COR-L47 (cell line): ENCODE measurements around the gene PSIP1.
A peak's percentile ranks its signal among the peaks of the same experiment; 100 is the strongest.
"Not testable (repeated sequence)": the region's sequence is repeated elsewhere in the genome, so short reads cannot be mapped to it uniquely, and the experiment has no call there.

Source experiments
- DNase-seq: peaks from one replicate; lab custom pipeline; 2025; lab: John Stamatoyannopoulos, UW

The PSIP1 gene

GRCh38 chr9:15510789-15511575 is at the start of gene PSIP1:
PSIP1 (minus strand) TSS chr9:15510970; CDS start chr9:15510188, 782 bp downstream.
- peak; percentile 85 for DNase-seq

GRCh38 chr9:15553528-15553898 is 42.7 kb upstream of the PSIP1 start:
- no peak for DNase-seq

DNA sequence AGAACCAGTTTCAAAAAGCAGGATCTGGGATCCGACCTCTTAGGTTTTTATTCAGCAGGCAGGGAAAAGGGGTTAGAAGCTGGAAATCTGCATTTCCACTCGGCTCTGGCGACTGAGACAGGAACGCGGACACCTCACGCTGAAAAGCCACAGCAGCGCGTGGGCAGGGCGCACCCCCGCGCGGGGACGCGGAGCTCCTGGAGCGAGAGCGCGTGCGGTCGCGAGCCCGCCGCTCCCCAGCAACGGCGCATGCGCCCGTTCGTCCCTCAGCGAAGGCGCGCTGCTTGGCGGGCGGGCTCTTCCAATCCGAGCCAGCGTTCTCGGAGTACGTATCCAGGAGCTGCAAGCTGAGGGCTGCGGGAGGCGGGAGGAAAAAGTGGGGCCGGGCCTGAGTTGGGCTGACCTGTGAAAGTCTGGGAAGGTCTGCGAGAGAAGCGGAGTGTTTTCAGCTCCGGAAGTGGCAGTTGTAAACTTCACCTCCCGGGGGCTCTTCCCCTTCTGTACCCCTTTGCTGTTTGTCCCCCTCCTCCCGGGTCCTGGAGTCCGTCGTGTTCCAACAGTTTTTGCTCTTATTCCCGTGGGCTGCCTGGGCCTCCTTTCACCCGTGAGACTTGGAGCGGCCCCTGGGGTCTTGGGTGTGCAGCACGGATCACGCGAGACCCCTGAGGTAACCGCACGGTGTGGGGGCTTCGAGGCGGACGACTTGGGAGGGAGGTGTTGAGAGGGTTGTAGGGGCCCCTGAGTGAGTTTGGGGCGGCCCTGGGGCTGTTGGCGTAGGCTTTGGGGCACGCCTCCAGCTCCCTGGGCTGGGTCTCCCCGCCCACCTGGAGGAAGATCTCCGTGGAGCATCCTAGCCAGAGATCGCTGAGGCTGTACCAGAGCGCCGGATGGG is 42.1 kb upstream of the PSIP1 start, which contains the start of gene CCDC171:
Gene CCDC171, plus strand, starts transcription at position 408 of the 892 bp plus-strand sequence. CDS start 11,046 bp downstream, outside the sequence.
- peak; percentile 96 for DNase-seq

DNA sequence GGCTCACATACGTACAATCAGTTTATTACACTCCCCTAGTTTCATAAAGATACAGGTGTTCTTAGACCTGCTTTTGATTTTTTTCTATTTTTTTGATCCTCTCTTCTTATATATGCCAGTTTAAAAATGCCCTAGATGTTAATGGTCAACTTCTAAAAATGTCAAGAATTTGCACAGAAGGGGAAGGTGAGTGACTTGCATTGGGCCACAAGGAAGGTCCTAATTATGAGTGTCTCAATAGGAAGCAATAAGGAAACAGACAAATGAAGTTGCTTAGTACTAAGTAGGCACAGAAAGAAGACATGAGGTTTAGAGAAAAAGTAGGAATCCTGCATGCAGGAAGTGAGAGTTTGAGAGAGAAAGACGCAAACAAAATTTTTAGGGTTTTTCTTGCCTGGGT is 38.8 kb upstream of the PSIP1 start:
- no peak for DNase-seq

GRCh38 chr9:15543047-15543813 is 32.5 kb upstream of the PSIP1 start:
- DNase-seq, result no peak

GRCh38 chr9:15542624-15543023 is 31.9 kb upstream of the PSIP1 start:
- DNase-seq, result no peak

- no peak for DNase-seq
Observed at GRCh38 chr9:15541872-15542271, 31.1 kb upstream of the PSIP1 start.

- DNase-seq, result no peak
Observed at GRCh38 chr9:15531380-15531779, 20.6 kb upstream of the PSIP1 start.

DNA sequence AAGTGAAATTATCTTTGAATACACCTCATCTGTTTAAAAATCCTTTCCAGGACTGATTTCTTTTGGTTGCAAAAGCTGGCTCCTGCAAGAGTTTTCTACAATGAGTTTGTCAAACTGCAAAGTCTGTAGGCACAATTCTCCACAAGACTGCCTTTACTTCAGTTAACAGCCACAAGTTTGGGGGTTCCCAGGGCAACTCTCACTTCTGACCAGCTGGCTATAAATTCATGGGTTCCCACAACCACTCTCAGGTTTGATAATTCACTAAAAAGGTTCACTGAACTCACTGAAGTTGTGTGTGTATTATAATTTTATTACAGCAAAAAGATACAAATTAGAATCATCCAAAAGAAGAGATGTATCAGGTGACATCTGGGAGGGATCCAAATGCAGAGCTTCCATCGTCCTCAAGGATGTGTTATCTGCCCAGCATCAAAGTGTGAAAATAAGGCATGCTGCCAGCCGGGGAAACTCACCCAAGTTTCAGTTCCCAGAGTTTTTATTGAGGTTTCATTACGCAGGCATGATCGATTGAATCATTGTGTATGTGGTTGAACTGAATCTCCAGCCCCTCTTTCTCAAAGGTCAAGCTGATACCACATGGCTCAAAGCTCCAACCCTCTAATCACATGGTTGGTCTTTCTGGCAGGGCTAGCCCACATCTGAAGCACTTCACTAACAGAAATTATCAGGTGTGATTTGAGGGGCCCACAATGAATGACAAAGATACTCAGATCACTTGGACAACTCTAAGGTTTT is 19.0 kb upstream of the PSIP1 start:
- no peak for DNase-seq

GRCh38 chr9:15527035-15527434 is 16.3 kb upstream of the PSIP1 start:
- not testable (repeated sequence) for DNase-seq

- DNase-seq, result no peak
Observed at GRCh38 chr9:15525958-15526357, 15.2 kb upstream of the PSIP1 start.

- no peak for DNase-seq
Observed at GRCh38 chr9:15524845-15525455, 14.2 kb upstream of the PSIP1 start.

- DNase-seq, result no peak
Observed at GRCh38 chr9:15522130-15522755, 11.5 kb upstream of the PSIP1 start.

DNA sequence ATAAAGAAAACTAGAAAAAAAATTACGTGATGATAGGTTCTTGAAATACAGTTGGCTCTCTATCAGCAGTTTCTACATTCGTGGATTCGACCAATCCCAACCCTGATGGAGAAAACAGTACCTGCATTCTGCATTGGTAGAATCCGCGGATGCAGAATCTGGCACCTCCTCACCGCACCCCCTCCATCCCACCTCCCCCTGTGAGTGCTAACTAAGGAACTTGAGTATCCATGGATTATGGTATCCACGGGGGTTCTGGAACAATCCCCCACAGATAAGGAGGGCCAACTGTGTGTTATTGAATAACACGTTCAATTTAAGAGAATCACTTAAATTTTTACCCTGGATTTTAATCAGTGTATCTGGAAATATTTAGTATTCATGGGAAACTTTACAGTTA is 10.5 kb upstream of the PSIP1 start:
- DNase-seq, result no peak

DNA sequence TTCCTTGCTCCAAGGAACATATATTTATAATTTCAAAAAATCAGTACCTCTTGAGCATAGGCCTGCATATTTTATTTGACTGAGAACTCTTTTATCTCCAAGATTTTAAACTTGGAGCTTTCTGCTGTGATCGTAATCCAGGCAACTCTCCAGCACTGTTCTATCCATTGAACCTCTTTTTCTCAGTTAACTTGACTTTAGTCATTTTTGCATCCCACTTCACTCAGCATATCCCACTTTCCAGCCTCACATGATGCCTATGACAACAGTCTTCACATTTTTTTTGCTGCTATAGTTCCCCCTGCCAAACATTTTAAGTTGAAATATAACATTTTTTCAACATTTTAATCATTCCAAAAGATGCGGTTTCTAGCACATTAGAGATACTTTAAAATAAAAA is 9.1 kb upstream of the PSIP1 start:
- no peak for DNase-seq

DNA sequence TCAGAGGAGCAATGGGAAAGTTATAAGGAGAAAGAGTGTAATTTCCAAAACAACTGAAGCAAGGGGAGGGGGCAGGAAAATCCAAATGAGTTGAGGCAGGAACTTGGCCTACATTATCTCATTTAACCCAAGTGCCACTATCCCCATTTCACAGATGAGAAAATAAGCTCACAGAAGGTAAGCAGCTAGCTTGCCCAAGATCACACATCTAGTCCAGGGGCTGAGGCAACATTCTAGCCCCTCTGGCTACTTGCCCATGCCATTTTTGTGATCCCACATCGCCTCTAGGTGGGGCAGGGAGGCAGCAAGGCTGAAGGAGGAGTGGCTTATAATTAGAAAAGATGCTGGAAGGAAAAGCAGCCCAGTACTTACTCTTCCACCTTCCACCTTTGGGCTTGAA is 2.6 kb upstream of the PSIP1 start:
- peak; percentile 21 for DNase-seq

GRCh38 chr9:15512889-15513288 is 2.1 kb upstream of the PSIP1 start:
- DNase-seq, result peak; percentile 40

GRCh38 chr9:15512204-15512603 is 1.4 kb upstream of the PSIP1 start:
- DNase-seq, result no peak

GRCh38 chr9:15509931-15510788 is 610 bp downstream of the PSIP1 start:
- DNase-seq, result peak; percentile 65

DNA sequence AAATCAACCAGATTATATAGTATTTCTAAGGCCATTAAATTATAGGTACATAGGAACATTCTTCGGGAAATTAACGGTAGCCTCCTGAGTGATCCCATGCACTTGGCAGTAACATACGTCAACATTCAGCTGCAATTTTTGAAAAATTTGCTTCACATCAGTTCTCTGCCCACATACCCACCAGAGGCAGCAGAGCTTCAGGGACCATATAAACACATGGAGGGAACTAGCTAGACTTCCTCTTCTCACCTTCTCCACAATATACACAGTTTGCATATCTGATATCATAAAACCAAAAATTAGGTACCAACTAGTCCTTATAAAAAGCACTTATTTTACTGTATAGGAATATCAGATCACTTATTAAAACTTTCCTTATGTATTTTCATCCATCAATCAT is 4.8 kb downstream of the PSIP1 start:
- DNase-seq, result no peak
